ENCODE measurements around the gene TTLL3.
"Not testable (repeated sequence)": the region's sequence is repeated elsewhere in the genome, so short reads cannot be mapped to it uniquely, and the experiment has no call there.

TTLL3 gene

DNA sequence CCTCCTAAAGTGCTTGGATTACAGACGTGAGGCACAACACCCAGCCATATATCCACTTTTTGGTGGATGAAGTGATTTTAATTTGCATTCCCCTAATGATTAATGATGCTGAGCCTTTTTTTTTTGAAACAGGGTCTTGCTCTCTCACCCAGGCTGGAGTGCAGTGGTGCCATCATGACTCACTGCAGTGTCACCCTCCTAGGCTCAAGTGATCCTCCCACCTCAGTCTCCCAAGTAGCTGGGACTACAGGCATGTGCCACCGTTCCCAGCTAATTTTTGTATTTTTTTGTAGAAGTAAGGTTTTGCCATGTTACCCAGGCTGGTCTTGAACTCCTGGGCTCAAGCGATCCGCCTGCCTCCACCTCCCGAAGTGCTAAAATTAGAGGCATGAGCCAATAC is 62.0 kb downstream of the TTLL3 start:
- not testable (repeated sequence) for DNase-seq (ENCODE audit: low spot score)

DNA sequence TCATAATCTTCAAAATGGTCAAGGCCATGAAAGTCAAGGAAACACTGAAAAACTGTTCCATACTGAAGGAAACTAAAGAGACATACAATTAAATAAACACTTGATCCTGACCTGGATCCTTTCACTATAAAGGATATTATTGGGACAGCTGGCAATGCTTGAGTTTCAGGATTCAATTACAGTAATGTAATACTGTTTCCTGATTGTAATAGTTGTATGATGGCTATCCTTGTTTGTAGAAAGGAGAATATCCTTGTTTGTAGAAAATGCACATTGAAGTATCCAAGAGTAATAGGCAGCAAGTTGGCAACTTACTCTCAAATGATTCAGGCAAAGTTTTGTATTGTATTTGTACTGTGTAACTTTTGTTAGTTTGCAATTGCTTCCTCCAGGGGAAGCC is 65.4 kb downstream of the TTLL3 start:
- no peak for DNase-seq (ENCODE audit: low spot score)

DNA sequence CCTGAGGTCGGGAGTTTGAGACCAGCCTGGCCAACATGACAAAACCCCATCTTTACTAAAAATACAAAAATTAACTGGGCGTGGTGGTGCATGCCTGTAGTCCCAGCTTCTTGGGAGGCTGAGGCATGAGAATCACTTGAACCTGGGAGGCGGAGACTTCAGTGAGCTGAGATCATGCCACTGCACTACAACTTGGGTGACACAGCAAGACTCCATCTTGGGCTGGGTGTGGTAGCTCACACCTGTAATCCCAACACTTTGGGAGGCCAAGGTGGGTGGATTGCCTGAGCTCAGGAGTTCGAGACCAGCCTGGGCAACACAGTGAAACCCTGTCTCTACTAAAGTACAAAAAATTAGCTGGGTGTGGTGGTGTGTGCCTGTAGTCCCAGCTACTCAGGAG is 66.2 kb downstream of the TTLL3 start:
- DNase-seq (ENCODE audit: low spot score) = not testable (repeated sequence)

DNA sequence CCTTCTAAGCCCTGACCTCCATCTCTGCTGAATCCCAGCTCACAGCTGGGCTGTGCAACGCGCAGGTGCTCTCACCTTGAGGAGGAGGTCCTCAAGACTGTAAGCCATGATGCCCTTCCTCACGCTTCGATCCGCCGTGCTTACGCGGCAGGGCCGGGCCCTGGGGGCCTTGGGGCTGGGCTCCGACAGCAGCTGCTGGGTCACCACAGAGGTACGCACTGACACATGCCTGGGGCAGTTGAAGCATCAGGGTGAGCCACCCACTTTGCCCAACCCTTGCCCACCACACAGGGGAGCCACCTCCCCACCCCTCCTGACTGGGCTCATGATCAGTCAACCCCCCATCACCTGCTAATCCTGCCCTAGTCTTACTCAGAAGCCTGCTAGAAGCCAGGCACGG is 66.9 kb downstream of the TTLL3 start:
- no peak for DNase-seq (ENCODE audit: low spot score)

DNA sequence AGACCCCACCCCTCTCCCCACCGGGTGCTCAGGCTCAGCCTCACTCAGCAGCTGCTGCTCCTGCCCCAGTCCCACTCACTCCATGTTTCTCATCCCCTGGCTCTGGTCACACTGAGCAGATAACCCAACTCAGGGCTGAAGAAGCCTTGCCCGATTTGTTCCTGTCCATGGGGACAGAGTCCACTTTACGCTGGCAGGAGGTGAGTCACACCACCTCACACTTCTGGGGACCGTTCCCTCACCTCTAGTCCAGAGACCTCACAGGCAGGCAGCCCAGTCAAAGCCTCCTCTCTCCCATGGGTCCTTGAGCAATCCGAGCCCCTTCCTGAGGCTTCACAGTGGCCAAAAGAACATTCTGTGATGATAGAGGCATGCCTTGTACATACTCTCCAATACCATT is 68.6 kb downstream of the TTLL3 start:
- DNase-seq (ENCODE audit: low spot score) = no peak

DNA sequence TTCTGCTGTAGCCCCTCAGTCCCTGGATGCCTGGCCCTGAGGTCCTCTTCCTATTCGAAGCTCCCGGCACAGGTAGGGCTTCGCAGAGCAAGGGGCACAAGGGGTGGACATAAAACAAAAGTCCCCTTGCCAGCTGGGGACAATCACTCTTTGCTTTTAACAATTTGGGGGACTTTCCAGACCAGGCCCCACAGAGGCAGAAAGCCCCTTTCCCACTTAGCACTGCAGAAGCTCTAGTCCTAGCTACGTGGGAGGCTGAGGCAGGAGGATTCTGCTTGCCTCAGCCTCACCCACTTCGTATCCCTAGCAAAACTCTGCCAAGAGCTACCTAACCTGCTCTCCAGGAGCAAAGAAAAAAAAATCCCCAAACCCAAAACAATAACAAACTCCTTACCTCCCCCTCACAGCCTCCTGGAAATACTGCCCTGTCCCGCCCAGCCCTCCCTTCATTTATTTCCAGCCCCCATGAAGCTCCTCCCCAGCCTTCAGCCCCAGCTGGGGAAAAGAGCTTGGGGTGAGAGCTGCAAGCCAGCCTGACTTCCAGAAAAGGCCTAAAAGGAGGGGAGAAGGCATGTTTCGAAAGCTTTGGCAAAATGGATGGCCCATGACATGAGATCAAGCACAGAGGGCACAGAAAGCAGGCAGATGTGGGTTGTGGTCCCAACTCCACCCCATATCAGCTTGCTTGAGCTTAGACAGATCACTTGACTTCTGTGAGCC is 69.9 kb downstream of the TTLL3 start, which contains the start of gene CIDEC:
Gene CIDEC, minus strand, starts transcription at position 424 of the 720 bp plus-strand sequence. CDS start 1,767 bp downstream, outside the sequence.
- no peak for DNase-seq (ENCODE audit: low spot score)

DNA sequence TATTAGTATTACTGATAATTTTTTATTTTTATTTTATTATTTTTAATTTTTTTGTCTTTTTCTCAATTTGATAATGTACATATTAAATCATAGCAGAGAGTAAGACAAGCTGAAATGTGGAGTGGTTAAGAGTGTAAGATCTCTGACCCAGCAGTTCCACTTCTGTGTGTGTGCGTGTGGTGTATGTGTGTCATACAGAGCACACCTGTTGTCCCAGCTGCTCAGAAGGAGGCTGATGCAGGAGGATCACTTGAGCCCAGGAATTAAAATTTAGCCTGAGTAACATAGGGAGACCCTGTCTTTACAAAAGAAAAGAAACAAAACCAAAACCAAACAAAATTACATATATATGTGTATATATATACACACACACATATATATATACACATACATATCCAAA is 71.4 kb downstream of the TTLL3 start:
- no peak for DNase-seq (ENCODE audit: low spot score)

DNA sequence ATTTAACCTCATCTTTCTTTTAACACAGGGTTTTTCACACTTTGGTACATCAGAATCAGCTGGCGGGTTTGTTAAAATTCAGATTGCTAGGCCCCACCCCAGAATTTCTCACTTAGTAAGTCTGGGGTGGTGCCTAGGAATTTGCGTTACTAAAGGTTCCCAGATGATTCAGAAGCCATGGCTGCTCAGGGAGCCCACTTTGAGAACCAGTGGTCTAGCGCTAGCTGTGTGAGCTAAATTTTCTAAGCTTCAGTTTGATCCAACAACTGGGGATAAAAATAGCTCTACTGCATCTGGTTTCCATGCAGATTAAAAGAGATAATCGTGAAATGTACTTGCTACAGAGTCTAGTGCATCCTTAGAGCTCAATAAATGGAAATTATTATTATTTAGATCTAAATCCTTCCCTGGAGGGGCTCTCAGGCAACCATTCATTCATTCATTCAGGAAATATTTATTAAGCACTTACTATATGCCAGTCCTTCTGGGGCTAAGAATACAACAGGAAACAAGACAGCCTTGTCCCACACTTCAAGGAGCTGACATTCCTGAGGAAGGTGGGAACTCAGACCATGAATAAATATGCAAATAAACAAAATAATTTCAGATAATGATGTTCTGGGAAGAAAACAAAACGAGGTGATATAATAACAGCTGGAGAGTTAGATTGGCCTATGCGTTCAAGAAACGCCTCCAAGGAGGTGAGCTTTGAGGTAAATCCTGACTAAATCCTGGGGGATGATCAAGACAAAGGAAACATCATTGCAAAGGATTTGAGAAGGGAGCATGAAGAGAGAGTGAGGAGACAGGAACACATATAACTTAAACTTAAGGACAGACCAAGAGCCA is 73.9 kb downstream of the TTLL3 start:
- DNase-seq (ENCODE audit: low spot score) = no peak

DNA sequence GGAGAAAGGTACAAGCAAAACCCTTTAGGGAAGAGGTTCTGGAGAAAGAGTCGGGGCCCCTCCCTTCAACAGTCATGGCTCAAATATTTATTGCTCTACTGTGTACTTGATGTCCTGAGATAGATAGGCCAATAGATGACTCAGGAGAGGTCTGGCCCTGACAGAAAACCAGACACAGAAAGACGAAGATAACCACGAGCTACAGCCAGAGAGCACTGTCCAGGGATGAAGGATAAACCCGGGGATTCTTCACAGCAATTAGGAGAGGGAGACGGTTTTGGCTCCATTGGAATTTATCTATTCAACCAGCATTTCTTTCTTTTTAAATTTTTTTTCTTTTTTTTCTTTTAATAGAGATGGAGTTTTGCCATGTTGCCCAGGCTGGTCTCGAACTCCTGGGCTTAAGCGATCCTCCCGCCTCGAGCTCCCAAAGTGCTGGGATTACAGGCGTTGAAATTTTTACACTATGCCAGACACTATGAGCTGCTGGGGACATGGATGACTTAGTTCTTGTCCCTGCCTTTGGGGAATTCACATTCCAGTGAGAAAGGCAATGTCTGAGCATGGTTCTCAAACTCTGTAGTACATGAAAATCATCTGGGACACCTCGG is 74.6 kb downstream of the TTLL3 start:
- no peak for DNase-seq (ENCODE audit: low spot score)

Data from left forelimb (tissue), 1 donor.